Stomach (tissue), 9 donors: ENCODE measurements around the gene ARID1B. TPM values are rescaled to one million over a fixed set of nuclear protein-coding genes. Genes with fewer than 3 reads are reported as not detected.

Experiments
- DNase-seq, 2 donors: peaks; one replicate each; pipeline versions ENCODE4 v3.0.0 to v3.0.0-alpha.2; 2013 to 2019
- H3K27ac ChIP-seq, 5 donors: fragments of 200-600 bp in 4 of 5; sonication (generic) in 4 of 5; one replicate each; pipeline ENCODE4 v1.5.1; 2013 to 2019; ENCODE audit warnings: mild to moderate bottlenecking in 1 of 5, moderate library complexity in 1 of 5
- H3K27me3 ChIP-seq, 3 donors: fragments of 200-600 bp; sonication (generic); one replicate each; pipeline ENCODE4 v1.5.1; 2017 to 2019; ENCODE audit warnings: mixed run types in 1 of 3
- H3K36me3 ChIP-seq, 4 donors: fragments of 200-600 bp; sonication (generic); 1 replicate in 3 of 4; 2 replicates in 1 of 4; pipeline ENCODE4 v1.5.1; 2016 to 2019
- H3K4me1 ChIP-seq, 4 donors: fragments of 200-600 bp; sonication (generic); one replicate each; pipeline ENCODE4 v1.5.1; 2016 to 2019
- H3K4me3 ChIP-seq, 4 donors: fragments of 200-600 bp; sonication (generic) in 3 of 4; one replicate each; pipeline ENCODE4 v1.5.1; 2016 to 2019; ENCODE audit warnings: mild to moderate bottlenecking in 1 of 4
- H3K9me3 ChIP-seq, 4 donors: fragments of 200-600 bp; sonication (generic); one replicate each; pipeline ENCODE4 v1.5.1; 2016 to 2019
- EP300 ChIP-seq: sonication (generic); formaldehyde crosslinking; IDR thresholded peaks from one replicate; pipeline ENCODE4 v1.6.1; 2017; ENCODE audit warnings: antibody characterized with exemption
- POLR2A ChIP-seq, 4 donors: fragments of 450-650 bp; IDR thresholded peaks; one replicate each; pipeline ENCODE4 v1.6.1; 2016; ENCODE audit warnings: antibody characterized with exemption in 4 of 4, control low read depth in 2 of 4, mild to moderate bottlenecking in 1 of 4, moderate library complexity in 1 of 4
- POLR2AphosphoS5 ChIP-seq, 3 donors: sonication (generic); formaldehyde crosslinking; IDR thresholded peaks; one replicate each; pipeline ENCODE4 v1.6.1; 2016; ENCODE audit warnings: antibody characterized with exemption in 3 of 3
- WGBS, 5 donors: extraction: QIAGEN DNeasy Blood & Tissue Kit in 3 of 5; methylation state at CpG; one replicate each; pipeline versions ENCODE4 v1.1.5 to v1.1.7; 2013 to 2018; 5-methylcytosine and 5-hydroxymethylcytosine counted together
- intact Hi-C: fragments of 100-400 bp; cut with DNase I; formaldehyde crosslinking; loops from one replicate; pipeline ENCODE4 v1.15.1; 2023; ENCODE audit warnings: low total_unique reads
- polyA plus RNA-seq, 3 donors: library from polyadenylated mRNA; stranded (reverse); fragments of 200-250 nt; gene quantifications; one replicate each; pipeline ENCODE4 v1.2.3, GENCODE V29; 2013
- total RNA-seq, 5 donors: library from RNA; depleted of rRNA; stranded (reverse); fragments of >200 nt; gene quantifications; one replicate each; pipeline versions ENCODE4 v1.1.0 to v1.2.3, GENCODE V29; 2014 to 2016
- TF ChIP-seq, protein P1 (sequence below), 7 experiments: fragments of 450-650 bp in 4 of 7; fragments of 200-600 bp in 3 of 7; sonication (generic) in 3 of 7; IDR thresholded peaks; one replicate each; pipeline ENCODE4 v1.5.1; 2016 to 2019; ENCODE audit warnings: antibody characterized with exemption in 7 of 7, control low read depth in 2 of 7, mild to moderate bottlenecking in 1 of 7
- donor health status: healthy with polysubstance abuse.
- donor health status: Bipolar disorder and iron deficiency.
- donor health status: healthy.

The ARID1B gene
- total and polyA plus RNA-seq, 8 donors: 8.8 to 183 (median 48.3) TPM

DNA sequence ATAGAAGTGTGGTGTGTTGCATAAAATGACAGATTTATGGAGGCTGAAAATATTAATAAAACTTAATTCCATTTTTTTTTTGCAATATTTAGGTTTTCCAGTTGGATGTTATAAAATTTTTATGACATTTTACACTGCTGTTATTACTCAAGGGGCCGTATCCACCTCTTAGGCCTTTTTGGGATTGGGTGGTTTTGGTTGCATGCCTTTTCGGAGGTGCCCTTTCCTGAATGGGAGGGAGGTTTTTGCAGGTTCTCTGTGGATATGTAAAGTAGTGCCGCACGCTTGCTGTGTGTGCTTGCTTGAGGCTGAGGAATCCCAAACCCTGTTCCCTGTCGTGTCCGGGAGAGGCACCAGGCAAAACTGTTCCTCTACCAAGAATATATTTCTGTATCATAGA, 6.8 kb downstream of the ARID1B start:
- no peaks in the 10 kb centered on the region for H3K27me3 ChIP-seq
- intact Hi-C loops: loop anchor here (10.0 kb wide), 1 partner anchor 241 kb away; no protein-coding TSS in a partner anchor
- no peaks in the 10 kb centered on the region for H3K9me3 ChIP-seq
- TF ChIP-seq, protein P1, sequence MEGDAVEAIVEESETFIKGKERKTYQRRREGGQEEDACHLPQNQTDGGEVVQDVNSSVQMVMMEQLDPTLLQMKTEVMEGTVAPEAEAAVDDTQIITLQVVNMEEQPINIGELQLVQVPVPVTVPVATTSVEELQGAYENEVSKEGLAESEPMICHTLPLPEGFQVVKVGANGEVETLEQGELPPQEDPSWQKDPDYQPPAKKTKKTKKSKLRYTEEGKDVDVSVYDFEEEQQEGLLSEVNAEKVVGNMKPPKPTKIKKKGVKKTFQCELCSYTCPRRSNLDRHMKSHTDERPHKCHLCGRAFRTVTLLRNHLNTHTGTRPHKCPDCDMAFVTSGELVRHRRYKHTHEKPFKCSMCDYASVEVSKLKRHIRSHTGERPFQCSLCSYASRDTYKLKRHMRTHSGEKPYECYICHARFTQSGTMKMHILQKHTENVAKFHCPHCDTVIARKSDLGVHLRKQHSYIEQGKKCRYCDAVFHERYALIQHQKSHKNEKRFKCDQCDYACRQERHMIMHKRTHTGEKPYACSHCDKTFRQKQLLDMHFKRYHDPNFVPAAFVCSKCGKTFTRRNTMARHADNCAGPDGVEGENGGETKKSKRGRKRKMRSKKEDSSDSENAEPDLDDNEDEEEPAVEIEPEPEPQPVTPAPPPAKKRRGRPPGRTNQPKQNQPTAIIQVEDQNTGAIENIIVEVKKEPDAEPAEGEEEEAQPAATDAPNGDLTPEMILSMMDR (IDR thresholded peaks at IDR 0.05): no peak
- no peak for TF ChIP-seq EP300
- no peak for DNase-seq
- 72 to 88% (median 86%) methylated on average over 6 of the region's 6 CpGs for WGBS, 5 donors
- peaks cover 0 to 6% (median 0%) of the 10 kb centered on the region in 4 donors for H3K36me3 ChIP-seq
- H3K4me1 ChIP-seq: peaks cover 9 to 83% (median 52%) of the 10 kb centered on the region in 4 donors
- no peak overlapping the region for H3K4me3 ChIP-seq
- H3K27ac ChIP-seq: peak overlapping the region in 3 of 5 donors; percentile 16 to 99 (median 29)

DNA sequence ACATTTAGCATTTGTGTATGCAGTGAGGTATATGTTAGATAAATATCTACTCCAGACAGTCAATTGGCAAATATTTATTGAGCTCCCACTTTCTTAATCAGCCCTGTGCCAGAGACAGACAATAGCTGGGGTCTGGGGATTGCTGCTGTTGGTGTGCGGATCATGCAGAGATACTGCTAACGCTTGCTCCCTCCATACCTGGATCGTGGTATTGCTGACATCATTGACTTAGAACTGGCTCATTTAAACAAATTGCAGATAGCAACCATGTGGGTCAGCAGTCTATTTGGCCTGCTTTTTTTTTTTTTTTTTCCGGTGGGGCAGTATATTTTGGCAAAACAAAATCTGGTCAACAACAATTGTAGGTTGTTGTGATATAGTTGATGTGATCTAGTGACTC, 9.5 kb downstream of the ARID1B start:
- H3K4me1 ChIP-seq: peaks cover 17 to 92% (median 63%) of the 10 kb centered on the region in 4 donors
- DNase-seq: no peak
- no peak overlapping the region for H3K27ac ChIP-seq
- H3K4me3 ChIP-seq: no peak overlapping the region
- H3K27me3 ChIP-seq: no peaks in the 10 kb centered on the region
- TF ChIP-seq POLR2A (IDR thresholded peaks at IDR 0.05): no peak
- 72 to 83% (median 78%) methylated on average over 4 of the region's 4 CpGs for WGBS, 5 donors
- intact Hi-C loops: loop anchor here (10.0 kb wide), 1 partner anchor 238 kb away; no protein-coding TSS in a partner anchor
- no peaks in the 10 kb centered on the region for H3K9me3 ChIP-seq
- peaks cover 0 to 6% (median 0%) of the 10 kb centered on the region in 4 donors for H3K36me3 ChIP-seq

DNA sequence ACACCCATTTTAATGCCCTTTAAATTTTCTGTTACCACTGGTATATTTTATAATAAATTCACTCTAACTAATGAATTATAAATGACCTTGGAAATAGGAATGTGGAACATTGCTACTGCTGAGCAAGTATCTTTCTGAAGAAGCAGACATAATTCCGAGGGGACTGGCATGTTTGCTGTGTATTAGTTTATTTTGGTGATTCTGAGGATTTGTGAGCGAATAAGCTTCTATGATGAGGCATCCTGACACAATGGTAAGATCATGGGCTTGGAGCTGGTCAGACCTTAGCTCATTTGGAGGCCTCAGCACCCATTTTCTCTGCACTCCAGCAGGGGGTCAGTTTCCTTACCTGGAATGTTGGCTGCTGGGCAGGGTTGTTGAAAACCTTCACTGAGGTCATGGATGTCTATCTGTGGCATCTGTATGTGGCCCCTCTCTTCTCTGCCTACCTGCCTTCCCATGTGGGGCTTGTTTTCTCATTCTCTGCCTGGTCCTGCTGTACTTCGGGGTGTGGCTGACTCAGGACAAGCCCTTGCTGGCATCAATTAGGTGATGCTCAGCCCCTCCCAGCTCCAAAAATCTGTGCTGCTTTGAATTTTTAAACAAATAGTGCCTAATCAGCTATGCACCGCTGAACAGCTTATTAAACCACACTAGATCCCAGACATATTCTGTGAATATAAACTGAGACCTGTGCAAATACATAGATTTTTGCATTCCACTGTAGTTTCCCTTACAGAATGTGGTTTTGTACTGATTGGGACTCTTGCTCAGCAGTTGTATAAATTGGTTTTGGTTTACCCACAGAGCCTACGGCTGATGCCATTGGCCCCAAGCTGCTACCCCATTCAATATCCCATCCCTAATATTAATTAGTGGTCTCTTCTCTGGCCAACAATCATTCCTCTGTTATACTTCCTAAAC, 10.7 kb downstream of the ARID1B start:
- intact Hi-C loops: loop anchor here (10.0 kb wide), 1 partner anchor 237 kb away; no protein-coding TSS in a partner anchor
- Histone ChIP-seq H3K36me3 (peaks cover 0 to 6% (median 0%) of the 10 kb centered on the region in 4 donors), H3K27me3 (no peaks in the 10 kb centered on the region), H3K27ac (no peak overlapping the region), H3K9me3 (no peaks in the 10 kb centered on the region), H3K4me1 (peaks cover 22 to 99% (median 67%) of the 10 kb centered on the region in 4 donors), H3K4me3 (no peak overlapping the region)
- DNase-seq: no peak
- TF ChIP-seq, protein P1 (IDR thresholded peaks at IDR 0.05): no peak
- TF ChIP-seq POLR2A (IDR thresholded peaks at IDR 0.05) (no peak), EP300 (no peak), POLR2AphosphoS5 (IDR thresholded peaks at IDR 0.05) (no peak)
- 68 to 75% (median 73%) methylated on average over 5 of the region's 5 CpGs for whole genome bisulfite sequencing, 5 donors

DNA sequence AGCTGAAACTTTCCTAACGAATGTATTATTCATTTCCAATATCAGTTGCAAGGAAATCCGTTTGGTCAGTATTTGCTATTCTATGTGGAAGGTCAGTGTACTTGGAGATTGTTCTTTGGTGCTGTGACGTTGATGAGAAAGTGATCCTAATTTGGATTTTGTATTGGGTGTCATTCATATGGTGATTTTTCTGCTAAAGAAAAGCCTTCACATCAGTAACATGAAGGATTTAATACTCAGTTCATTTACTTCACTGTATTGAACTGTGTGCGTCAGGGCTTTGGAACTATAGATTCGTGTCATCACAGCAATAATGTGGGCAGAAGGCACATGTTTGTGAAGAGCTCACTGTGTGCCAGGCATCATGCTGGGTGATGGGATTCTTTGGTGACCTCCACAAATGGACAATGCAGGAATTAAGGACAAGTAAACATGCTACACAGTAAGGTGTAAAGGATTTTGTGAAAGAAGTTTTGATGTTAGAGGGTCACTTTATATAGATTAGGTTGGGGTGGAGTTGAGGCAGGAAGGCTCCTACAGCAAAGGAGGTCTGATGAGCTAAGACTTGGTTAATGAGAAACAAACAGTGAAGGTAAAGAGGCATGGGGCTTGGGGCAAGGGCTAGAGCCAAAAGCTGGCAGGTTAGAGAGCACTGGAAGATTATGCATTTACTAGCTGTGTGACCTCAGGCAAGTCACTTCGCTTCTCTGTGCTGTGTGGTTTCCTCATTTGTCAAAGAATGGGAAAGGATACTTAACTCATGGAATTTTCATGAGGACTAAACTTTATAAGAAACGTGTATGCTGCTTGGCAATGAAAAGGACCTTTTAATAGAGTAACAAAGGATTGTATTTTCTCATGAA, 12.1 kb downstream of the ARID1B start:
- Histone ChIP-seq H3K27me3 (no peaks in the 10 kb centered on the region), H3K9me3 (no peaks in the 10 kb centered on the region), H3K27ac (no peak overlapping the region), H3K4me1 (peaks cover 31 to 99% (median 65%) of the 10 kb centered on the region in 4 donors), H3K36me3 (peaks cover 0 to 6% (median 0%) of the 10 kb centered on the region in 4 donors), H3K4me3 (no peak overlapping the region)
- TF ChIP-seq POLR2A (IDR thresholded peaks at IDR 0.05): no peak
- no peak for TF ChIP-seq EP300
- TF ChIP-seq, protein P1 (IDR thresholded peaks at IDR 0.05): no peak
- TF ChIP-seq POLR2AphosphoS5 (IDR thresholded peaks at IDR 0.05): no peak
- WGBS, 5 donors: 65 to 72% (median 68%) methylated on average over 7 of the region's 7 CpGs
- intact Hi-C loops: loop anchor here (10.0 kb wide), 1 partner anchor 235 kb away; no protein-coding TSS in a partner anchor
- DNase-seq: no peak
